HK-2 (cell line): Measurements from ENCODE around the gene NF2.
A peak's percentile ranks its signal among the peaks of the same experiment; 100 is the strongest.

Source experiments
- DNase-seq: peaks from one replicate; pipeline ENCODE4 v3.0.0-alpha.2; 2018; ENCODE audit not compliant: unreplicated experiment

NF2 gene

GRCh38 chr22:29665486-29665885 is 62.1 kb downstream of the NF2 start:
- DNase-seq = no peak

- DNase-seq = no peak
Measured at GRCh38 chr22:29668673-29669072, 65.2 kb downstream of the NF2 start.

GRCh38 chr22:29670626-29671025 is 67.2 kb downstream of the NF2 start:
- DNase-seq = no peak

- DNase-seq = no peak
Measured at GRCh38 chr22:29673361-29674066, 70.1 kb downstream of the NF2 start.

- no peak for DNase-seq
Measured at GRCh38 chr22:29674121-29674520, 70.7 kb downstream of the NF2 start.

GRCh38 chr22:29679316-29679715 is 75.9 kb downstream of the NF2 start:
- DNase-seq = no peak

GRCh38 chr22:29683536-29683935 is 80.1 kb downstream of the NF2 start:
- DNase-seq = no peak

- DNase-seq = no peak
Measured at GRCh38 chr22:29684244-29684643, 80.8 kb downstream of the NF2 start.

- DNase-seq = no peak
Measured at GRCh38 chr22:29689206-29689879, 85.9 kb downstream of the NF2 start.

GRCh38 chr22:29689880-29690213 is 86.4 kb downstream of the NF2 start:
- no peak for DNase-seq

GRCh38 chr22:29690476-29690875 is 87.0 kb downstream of the NF2 start:
- DNase-seq = no peak

GRCh38 chr22:29691636-29692326 is 88.3 kb downstream of the NF2 start:
- no peak for DNase-seq

GRCh38 chr22:29692327-29692640 is 88.9 kb downstream of the NF2 start:
- no peak for DNase-seq

GRCh38 chr22:29693161-29693560 is 89.7 kb downstream of the NF2 start:
- no peak for DNase-seq

GRCh38 chr22:29693671-29694070 is 90.2 kb downstream of the NF2 start:
- no peak for DNase-seq

- DNase-seq = no peak
Measured at GRCh38 chr22:29695129-29695926, 91.9 kb downstream of the NF2 start.

- no peak for DNase-seq
Measured at GRCh38 chr22:29697853-29698598, 94.6 kb downstream of the NF2 start.

GRCh38 chr22:29700206-29700899 is 96.9 kb downstream of the NF2 start:
- no peak for DNase-seq

- no peak for DNase-seq
Measured at GRCh38 chr22:29700900-29701154, 97.4 kb downstream of the NF2 start.

GRCh38 chr22:29701155-29701999 is 97.9 kb downstream of the NF2 start:
- peak; percentile 41 for DNase-seq
